Measurements from ENCODE around the gene MSRB1.

- TF ChIP-seq EP300 (IDR thresholded peaks at IDR 0.05): peak in 1 of 4 donors; percentile 70
- TF ChIP-seq, protein P1, sequence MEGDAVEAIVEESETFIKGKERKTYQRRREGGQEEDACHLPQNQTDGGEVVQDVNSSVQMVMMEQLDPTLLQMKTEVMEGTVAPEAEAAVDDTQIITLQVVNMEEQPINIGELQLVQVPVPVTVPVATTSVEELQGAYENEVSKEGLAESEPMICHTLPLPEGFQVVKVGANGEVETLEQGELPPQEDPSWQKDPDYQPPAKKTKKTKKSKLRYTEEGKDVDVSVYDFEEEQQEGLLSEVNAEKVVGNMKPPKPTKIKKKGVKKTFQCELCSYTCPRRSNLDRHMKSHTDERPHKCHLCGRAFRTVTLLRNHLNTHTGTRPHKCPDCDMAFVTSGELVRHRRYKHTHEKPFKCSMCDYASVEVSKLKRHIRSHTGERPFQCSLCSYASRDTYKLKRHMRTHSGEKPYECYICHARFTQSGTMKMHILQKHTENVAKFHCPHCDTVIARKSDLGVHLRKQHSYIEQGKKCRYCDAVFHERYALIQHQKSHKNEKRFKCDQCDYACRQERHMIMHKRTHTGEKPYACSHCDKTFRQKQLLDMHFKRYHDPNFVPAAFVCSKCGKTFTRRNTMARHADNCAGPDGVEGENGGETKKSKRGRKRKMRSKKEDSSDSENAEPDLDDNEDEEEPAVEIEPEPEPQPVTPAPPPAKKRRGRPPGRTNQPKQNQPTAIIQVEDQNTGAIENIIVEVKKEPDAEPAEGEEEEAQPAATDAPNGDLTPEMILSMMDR (IDR thresholded peaks at IDR 0.05): no peak
- peak; percentile 93 to 95 for TF ChIP-seq POLR2A (IDR thresholded peaks at IDR 0.05)
- TF ChIP-seq POLR2AphosphoS5 (IDR thresholded peaks at IDR 0.05): peak; percentile 97 to 99 (median 99)
Measured at GRCh38 chr16:1971796-1972489, 28.9 kb upstream of the MSRB1 start, which contains the start of gene TBL3.

All from sigmoid colon (tissue), 4 donors.